A673 (cell line): Measurements from ENCODE around the gene FFAR1.

Experiments
- EZH2 ChIP-seq: fragments of 200-600 bp; sonication (generic); IDR thresholded peaks from 2 replicates; pipeline ENCODE4 v1.6.1; 2017; ENCODE audit warnings: borderline replicate concordance, low read depth, mild to moderate bottlenecking, mixed read lengths, antibody characterized with exemption, low read length; ENCODE audit not compliant: poor library complexity, severe bottlenecking
- TF ChIP-seq, protein P1 (sequence below): fragments of 300-800, 200-600 bp; sonication (generic); conservative IDR thresholded peaks from 2 replicates; pipeline ENCODE4 v1.5.1; 2017; ENCODE audit warnings: low read depth, mild to moderate bottlenecking, antibody characterized with exemption, low read length, moderate library complexity, mixed read lengths

DNA sequence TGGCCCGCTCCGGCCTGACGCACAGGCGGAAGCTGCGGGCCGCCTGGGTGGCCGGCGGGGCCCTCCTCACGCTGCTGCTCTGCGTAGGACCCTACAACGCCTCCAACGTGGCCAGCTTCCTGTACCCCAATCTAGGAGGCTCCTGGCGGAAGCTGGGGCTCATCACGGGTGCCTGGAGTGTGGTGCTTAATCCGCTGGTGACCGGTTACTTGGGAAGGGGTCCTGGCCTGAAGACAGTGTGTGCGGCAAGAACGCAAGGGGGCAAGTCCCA lies 4.4 kb downstream of the FFAR1 start:
- TF ChIP-seq, protein P1, sequence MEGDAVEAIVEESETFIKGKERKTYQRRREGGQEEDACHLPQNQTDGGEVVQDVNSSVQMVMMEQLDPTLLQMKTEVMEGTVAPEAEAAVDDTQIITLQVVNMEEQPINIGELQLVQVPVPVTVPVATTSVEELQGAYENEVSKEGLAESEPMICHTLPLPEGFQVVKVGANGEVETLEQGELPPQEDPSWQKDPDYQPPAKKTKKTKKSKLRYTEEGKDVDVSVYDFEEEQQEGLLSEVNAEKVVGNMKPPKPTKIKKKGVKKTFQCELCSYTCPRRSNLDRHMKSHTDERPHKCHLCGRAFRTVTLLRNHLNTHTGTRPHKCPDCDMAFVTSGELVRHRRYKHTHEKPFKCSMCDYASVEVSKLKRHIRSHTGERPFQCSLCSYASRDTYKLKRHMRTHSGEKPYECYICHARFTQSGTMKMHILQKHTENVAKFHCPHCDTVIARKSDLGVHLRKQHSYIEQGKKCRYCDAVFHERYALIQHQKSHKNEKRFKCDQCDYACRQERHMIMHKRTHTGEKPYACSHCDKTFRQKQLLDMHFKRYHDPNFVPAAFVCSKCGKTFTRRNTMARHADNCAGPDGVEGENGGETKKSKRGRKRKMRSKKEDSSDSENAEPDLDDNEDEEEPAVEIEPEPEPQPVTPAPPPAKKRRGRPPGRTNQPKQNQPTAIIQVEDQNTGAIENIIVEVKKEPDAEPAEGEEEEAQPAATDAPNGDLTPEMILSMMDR: no peak
- TF ChIP-seq EZH2: no peak
